SK-N-SH (cell line): ENCODE measurements around the gene OTOP3.

Experiments
- CTCF ChIP-seq: fragments of 200-600 bp; sonication (generic); IDR thresholded peaks from 2 replicates; pipeline ENCODE4 v1.6.1; 2017; ENCODE audit warnings: antibody characterized with exemption, mild to moderate bottlenecking, moderate library complexity
- EP300 ChIP-seq, 2 experiments: IDR thresholded peaks; 2 replicates each; pipeline versions ENCODE4 v1.4.0 to v1.6.1; 2012; ENCODE audit warnings: borderline replicate concordance in 1 of 2, low read depth in 1 of 2, low read length in 1 of 2
- TCF12 ChIP-seq: IDR thresholded peaks from 2 replicates; pipeline ENCODE4 v1.4.0; 2012

GRCh38 chr17:74975943-74976342 is 40.2 kb downstream of the OTOP3 start:
- no peak for TF ChIP-seq TCF12
- TF ChIP-seq CTCF = no peak
- no peak for TF ChIP-seq EP300 (IDR thresholded peaks at IDR 0.05; ENCODE audit: borderline replicate concordance in 1 of 2, low read depth in 1 of 2, low read length in 1 of 2)
